Endothelial cell of umbilical vein (primary cell): ENCODE data around the gene OPA1.

ENCODE experiments used
- CTCF ChIP-seq, 2 donors: IDR thresholded peaks; 1 replicate in 1 of 2; 2 replicates in 1 of 2; pipeline ENCODE4 v1.5.1; 2011; ENCODE audit warnings: low read length in 2 of 2, mild to moderate bottlenecking in 2 of 2, moderate library complexity in 2 of 2, control low read depth in 1 of 2, inconsistent platforms in 1 of 2, low read depth in 1 of 2; ENCODE audit not compliant: insufficient read depth in 1 of 2; ENCODE audit errors: extremely low read depth in 1 of 2
- MYC ChIP-seq: IDR thresholded peaks from one replicate; pipeline ENCODE4 v1.6.1; 2011; ENCODE audit warnings: mild to moderate bottlenecking, low read depth, low read length
- POLR2A ChIP-seq: IDR thresholded peaks from 2 replicates; pipeline ENCODE4 v1.6.1; 2012; ENCODE audit warnings: low read depth, mild to moderate bottlenecking, control low read depth, low read length
- POLR2AphosphoS5 ChIP-seq: IDR thresholded peaks from 2 replicates; pipeline ENCODE4 v1.6.1; 2012; ENCODE audit warnings: low read depth, mild to moderate bottlenecking, control low read depth, low read length, moderate library complexity; ENCODE audit not compliant: insufficient read depth

DNA sequence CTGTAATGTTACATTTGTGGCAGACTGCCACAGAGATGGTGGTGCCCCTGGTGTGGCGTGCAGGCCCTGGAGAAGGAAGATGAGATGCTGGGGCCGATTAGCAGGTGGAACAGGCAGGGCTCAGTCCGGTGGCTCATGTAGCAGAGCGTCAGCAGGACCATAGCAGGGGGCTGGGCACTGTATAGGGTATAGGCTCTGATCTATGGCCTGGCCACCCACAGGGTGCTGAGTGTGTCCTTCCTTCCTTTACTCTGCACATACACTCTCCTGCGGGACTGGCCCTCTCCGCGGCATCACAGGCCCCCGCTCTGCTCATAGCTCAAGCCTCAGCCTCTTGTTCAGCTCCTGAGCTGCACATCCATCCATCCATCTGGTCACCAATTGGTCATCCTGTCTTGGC lies 143.6 kb downstream of the OPA1 start:
- TF ChIP-seq CTCF (IDR thresholded peaks at IDR 0.05; ENCODE audit: extremely low read depth in 1 of 2, insufficient read depth in 1 of 2, low read depth in 1 of 2, low read length in 2 of 2) (no peak), POLR2AphosphoS5 (no peak), POLR2A (no peak), MYC (no peak)
